Endothelial cell of umbilical vein (primary cell): Measurements from ENCODE around the gene MALAT1. TPM values are rescaled to one million over a fixed set of nuclear protein-coding genes. Genes with fewer than 3 reads are reported as not detected.
"Not testable (repeated sequence)": the region's sequence is repeated elsewhere in the genome, so short reads cannot be mapped to it uniquely, and the experiment has no call there.

ENCODE experiments used
- BruUV-seq: library from RNA; stranded (reverse); fragments of 400-500 nt; replicated peaks from 2 replicates; lab custom pipeline; 2021; lab: Mats Ljungman, UMichigan
- CTCF ChIA-PET: fragments of 300-600, 350-600 bp; sonication (Branson Sonifier 250); formaldehyde crosslinking; loops from one replicate; lab custom pipeline; 2021; ENCODE audit warnings: antibody characterized with exemption, inconsistent platforms; lab: Charles Lee
- POLR2A ChIA-PET: fragments of 300-600, 350-600 bp; sonication (Branson Sonifier 250); formaldehyde crosslinking; loops from one replicate; lab custom pipeline; 2021; ENCODE audit warnings: antibody characterized with exemption, inconsistent platforms; lab: Charles Lee
- DNase-seq: peaks from one replicate; pipeline ENCODE4 v3.0.0-alpha.2; 2011; ENCODE audit warnings: low read depth, low spot score
- FAIRE-seq: peaks from 2 replicates; lab custom pipeline; 2011; peaks lifted over from hg19 to GRCh38; lab: Jason Lieb, UNC
- H2AFZ ChIP-seq: 2 replicates; pipeline ENCODE4 v1.6.0; 2012; ENCODE audit warnings: low read depth, low read length, control low read depth, inconsistent platforms
- H3K27ac ChIP-seq: 2 replicates; pipeline ENCODE4 v1.5.1; 2011; ENCODE audit warnings: low read depth, mild to moderate bottlenecking, control low read depth, low read length, moderate library complexity; ENCODE audit not compliant: insufficient read depth
- H3K27me3 ChIP-seq, 2 experiments: 2 replicates each; pipeline versions ENCODE4 v1.6.0 to v1.6.1; 2011; ENCODE audit warnings: low read length in 2 of 2, mixed read lengths in 1 of 2; ENCODE audit not compliant: control insufficient read depth in 2 of 2, insufficient read depth in 2 of 2
- H3K36me3 ChIP-seq, 2 experiments: 2 replicates in 1 of 2; 3 replicates in 1 of 2; pipeline ENCODE4 v1.5.1; 2011; ENCODE audit warnings: low read length in 2 of 2, mild to moderate bottlenecking in 1 of 2, moderate library complexity in 1 of 2; ENCODE audit not compliant: control insufficient read depth in 2 of 2, insufficient read depth in 2 of 2; ENCODE audit errors: extremely low read depth in 1 of 2
- H3K4me1 ChIP-seq: 3 replicates; pipeline ENCODE4 v1.5.1; 2011; ENCODE audit warnings: mild to moderate bottlenecking, low read length; ENCODE audit not compliant: control insufficient read depth, insufficient read depth; ENCODE audit errors: extremely low read depth
- H3K4me2 ChIP-seq: 2 replicates; pipeline ENCODE4 v1.6.1; 2011; ENCODE audit warnings: low read length, control low read depth, mixed read lengths; ENCODE audit not compliant: insufficient read depth
- H3K4me3 ChIP-seq, 3 experiments: fragments of 200-600 bp in 1 of 3; sonication (generic), shearing (Covaris generic) in 1 of 3; replicated peaks in 1 of 3; 2 replicates each; pipeline ENCODE4 v1.5.1; 2011 to 2016; ENCODE audit warnings: control low read depth in 3 of 3, low read length in 3 of 3, mild to moderate bottlenecking in 2 of 3, inconsistent platforms in 1 of 3, low read depth in 1 of 3, moderate library complexity in 1 of 3; ENCODE audit not compliant: insufficient read depth in 1 of 3
- H3K79me2 ChIP-seq: 2 replicates; pipeline ENCODE4 v1.6.0; 2012; ENCODE audit warnings: low read length, inconsistent platforms; ENCODE audit not compliant: control insufficient read depth, insufficient read depth
- H3K9ac ChIP-seq: replicated peaks from 2 replicates; pipeline ENCODE3; 2011; ENCODE audit warnings: low read length, control low read depth; ENCODE audit not compliant: insufficient read depth; ENCODE audit errors: extremely low read depth
- H3K9me1 ChIP-seq: replicated peaks from 3 replicates; pipeline ENCODE4 v1.6.0; 2011; ENCODE audit warnings: mild to moderate bottlenecking, low read length; ENCODE audit not compliant: control insufficient read depth, insufficient read depth; ENCODE audit errors: extremely low read depth
- H3K9me3 ChIP-seq: replicated peaks from 2 replicates; pipeline ENCODE4 v1.5.1; 2012; ENCODE audit warnings: low read length, inconsistent platforms; ENCODE audit not compliant: control insufficient read depth, insufficient read depth
- H4K20me1 ChIP-seq: replicated peaks from 2 replicates; pipeline ENCODE3; 2011; ENCODE audit warnings: mild to moderate bottlenecking, low read length; ENCODE audit not compliant: control insufficient read depth, insufficient read depth; ENCODE audit errors: extremely low read depth
- dilution Hi-C: fragments of 300-500 bp; cut with MboI; formaldehyde crosslinking; loops from one replicate; pipeline ENCODE4 v1.15.0; 2019; ENCODE audit warnings: low sequenced_read_pairs; ENCODE audit not compliant: extremely low pct_ligation_motif_present
- intact Hi-C: fragments of 100-400 bp; cut with micrococcal nuclease; formaldehyde crosslinking; loops from one replicate; pipeline ENCODE4 v1.10.0; 2022
- polyA plus RNA-seq, 4 experiments: library from polyadenylated mRNA; depleted of rRNA in 3 of 4; stranded (reverse) in 3 of 4; unstranded in 1 of 4; fragments of >200 nt; gene quantifications; 2 replicates each; pipeline versions ENCODE4 v1.2.1 to v1.2.3, GENCODE V29; 2011 to 2012; ENCODE audit warnings: missing spikeins in 1 of 4
- total RNA-seq: library from RNA; stranded (reverse); gene quantifications from 2 replicates; pipeline ENCODE4 v1.2.3, GENCODE V29; 2021

The MALAT1 gene
- total and polyA plus RNA-seq, 2 donors (not counting 3 experiments of a cell fraction or from before 2014, with no cell fraction given), result 491 to 7,529 TPM

- H3K79me2 ChIP-seq, H3K27ac ChIP-seq, intact Hi-C loops, H4K20me1 ChIP-seq, H3K4me2 ChIP-seq, FAIRE-seq, dilution Hi-C loops, H3K36me3 ChIP-seq, H3K4me1 ChIP-seq, H3K9me3 ChIP-seq, H3K9me1 ChIP-seq, H2AFZ ChIP-seq, BruUV-seq, H3K27me3 ChIP-seq, DNase-seq, H3K9ac ChIP-seq, H3K4me3 ChIP-seq: not testable (repeated sequence)
- CTCF ChIA-PET, result interaction anchor here (0.6 to 2.3 kb wide), 7 partner anchors 10 to 83 kb away, joined by 3 to 9 read pairs (median 4); partner anchors contain the start of gene SLC25A45
- POLR2A ChIA-PET, result interaction anchor here (0.6 kb wide), 1 partner anchor 60 kb away, joined by 3 read pairs; the partner anchor contains the start of gene SCYL1
Observed at GRCh38 chr11:65465471-65465870, 33.4 kb upstream of the MALAT1 start.

GRCh38 chr11:65467306-65467705 is 31.5 kb upstream of the MALAT1 start:
- H3K27me3 ChIP-seq, H2AFZ ChIP-seq, dilution Hi-C loops, H3K79me2 ChIP-seq, H3K4me1 ChIP-seq, H3K9me1 ChIP-seq, H3K36me3 ChIP-seq, H3K9me3 ChIP-seq, H4K20me1 ChIP-seq, H3K9ac ChIP-seq, POLR2A ChIA-PET, DNase-seq, H3K4me2 ChIP-seq, BruUV-seq, FAIRE-seq, intact Hi-C loops, H3K27ac ChIP-seq, H3K4me3 ChIP-seq: not testable (repeated sequence)
- CTCF ChIA-PET, result interaction anchor here (1.8 to 2.0 kb wide), 2 partner anchors 21 to 50 kb away, joined by 7 to 8 read pairs; no protein-coding TSS in a partner anchor
